Left ventricle myocardium inferior (tissue), 1 donor: ENCODE data around the gene RGMB. TPM values are rescaled to one million over a fixed set of nuclear protein-coding genes. Genes with fewer than 3 reads are reported as not detected.

Experiments
- DNase-seq: peaks from one replicate; pipeline ENCODE4 v3.0.0-alpha.2; 2020
- H3K27ac ChIP-seq: fragments of 200-600 bp; replicated peaks from 2 replicates; pipeline ENCODE4 v1.8.0; 2021
- H3K27me3 ChIP-seq: fragments of 200-600 bp; 2 replicates; pipeline ENCODE4 v1.8.0; 2021; ENCODE audit warnings: low read depth
- H3K36me3 ChIP-seq: fragments of 200-600 bp; 2 replicates; pipeline ENCODE4 v1.8.0; 2021
- H3K4me1 ChIP-seq: fragments of 200-600 bp; 2 replicates; pipeline ENCODE4 v1.8.0; 2021
- H3K4me3 ChIP-seq: fragments of 200-600 bp; 2 replicates; pipeline ENCODE4 v1.8.0; 2021; ENCODE audit warnings: mild to moderate bottlenecking, moderate library complexity
- H3K9me3 ChIP-seq: fragments of 200-600 bp; replicated peaks from 2 replicates; pipeline ENCODE4 v1.8.0; 2021
- CTCF ChIP-seq: fragments of 200-600 bp; IDR thresholded peaks from 2 replicates; pipeline ENCODE4 v1.8.0; 2021; ENCODE audit warnings: antibody characterized with exemption, mild to moderate bottlenecking, borderline replicate concordance
- intact Hi-C: fragments of 100-400 bp; cut with micrococcal nuclease; formaldehyde crosslinking; loops from one replicate; pipeline ENCODE4 v1.11.0; 2022
- total RNA-seq: library from RNA; stranded (reverse); fragmentation: NEBNext Ultra II Directional; extraction: Animal tissue kit (Norgen Biotek cat#: 25700); gene quantifications from one replicate; pipeline ENCODE4 v1.2.1, GENCODE V29; 2021
- donor health status: DM: no; HTN: yes; CAD: no; lungs with severe emphysema.

RGMB gene
- total RNA-seq, 1 donor from 2014 or later, result 13.0 TPM

DNA sequence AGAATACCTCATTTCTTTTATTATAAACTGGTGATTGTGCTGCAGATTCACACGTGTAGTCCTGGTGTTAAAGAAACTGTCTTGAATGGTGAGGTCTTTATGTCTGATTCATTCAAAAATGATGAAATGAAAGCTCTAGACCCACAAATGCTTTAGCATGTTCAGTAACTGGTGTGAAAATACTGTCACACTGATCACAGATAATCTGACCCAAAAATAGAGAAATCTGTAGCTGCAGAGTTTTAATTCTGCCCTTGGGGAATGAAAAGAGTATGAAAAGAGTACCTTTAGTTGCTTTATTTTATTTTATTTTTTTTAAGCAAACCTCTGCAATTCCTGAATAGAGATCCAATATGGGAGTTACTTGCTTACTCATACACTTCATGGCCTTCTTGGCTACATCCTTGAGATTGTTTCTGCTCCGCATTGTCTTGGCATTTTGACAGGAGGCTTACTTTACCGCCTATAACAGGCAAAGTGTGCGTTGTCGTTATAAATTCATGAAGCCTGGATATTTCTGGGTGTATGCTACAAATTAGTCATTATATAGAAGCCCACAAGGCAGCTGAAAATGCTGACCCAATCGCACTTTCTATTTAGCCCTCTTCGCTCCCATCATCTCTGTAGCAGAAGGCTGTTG, 2.7 kb downstream of the RGMB start:
- intact Hi-C loops, result no loop called here
- peaks cover 2% of the 10 kb centered on the region for H3K36me3 ChIP-seq
- no peak for TF ChIP-seq CTCF
- no peak overlapping the region for H3K27ac ChIP-seq
- DNase-seq, result no peak
- H3K27me3 ChIP-seq, result no peaks in the 10 kb centered on the region
- no peaks in the 10 kb centered on the region for H3K9me3 ChIP-seq
- peak overlapping the region; percentile 91 for H3K4me3 ChIP-seq
- H3K4me1 ChIP-seq, result peaks cover 74% of the 10 kb centered on the region

DNA sequence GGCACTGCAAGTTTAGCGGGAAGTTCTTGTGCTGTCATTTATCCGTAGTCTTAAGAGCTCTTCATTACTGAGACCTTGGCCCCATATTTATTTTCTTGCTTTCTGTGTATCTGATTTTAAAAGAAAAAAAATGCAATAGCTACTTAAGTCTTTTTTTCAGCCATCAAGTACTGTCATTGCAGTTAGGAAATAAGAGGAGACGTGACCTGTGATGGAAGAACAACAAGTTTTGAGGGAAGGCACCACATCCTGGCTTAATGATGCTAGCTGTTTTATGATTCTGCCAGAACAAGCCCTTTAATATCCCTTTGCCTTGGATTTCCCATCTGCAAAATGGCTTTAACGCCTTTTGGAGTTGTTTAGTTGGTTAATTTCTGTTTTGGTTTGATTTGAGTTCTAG, 3.8 kb downstream of the RGMB start:
- peaks cover 9% of the 10 kb centered on the region for H3K36me3 ChIP-seq
- no peak for DNase-seq
- H3K4me1 ChIP-seq, result peaks cover 67% of the 10 kb centered on the region
- H3K4me3 ChIP-seq, result no peak overlapping the region
- H3K27ac ChIP-seq, result no peak overlapping the region
- no peaks in the 10 kb centered on the region for H3K27me3 ChIP-seq
- TF ChIP-seq CTCF, result no peak
- H3K9me3 ChIP-seq, result no peaks in the 10 kb centered on the region
- intact Hi-C loops, result no loop called here

- Histone ChIP-seq H3K4me1 (peaks cover 66% of the 10 kb centered on the region), H3K27me3 (no peaks in the 10 kb centered on the region), H3K27ac (peak overlapping the region; percentile 13), H3K9me3 (no peaks in the 10 kb centered on the region), H3K4me3 (no peak overlapping the region), H3K36me3 (peaks cover 9% of the 10 kb centered on the region)
- TF ChIP-seq CTCF, result no peak
- intact Hi-C loops, result no loop called here
- DNase-seq, result no peak
Observed at GRCh38 chr5:98779264-98779877, 5.9 kb downstream of the RGMB start.

GRCh38 chr5:98780390-98780789, 6.9 kb downstream of the RGMB start:
- Histone ChIP-seq H3K27me3 (no peaks in the 10 kb centered on the region), H3K4me3 (no peak overlapping the region), H3K9me3 (no peaks in the 10 kb centered on the region), H3K36me3 (peaks cover 9% of the 10 kb centered on the region), H3K27ac (no peak overlapping the region), H3K4me1 (peaks cover 66% of the 10 kb centered on the region)
- TF ChIP-seq CTCF, result no peak
- intact Hi-C loops, result no loop called here
- no peak for DNase-seq

DNA sequence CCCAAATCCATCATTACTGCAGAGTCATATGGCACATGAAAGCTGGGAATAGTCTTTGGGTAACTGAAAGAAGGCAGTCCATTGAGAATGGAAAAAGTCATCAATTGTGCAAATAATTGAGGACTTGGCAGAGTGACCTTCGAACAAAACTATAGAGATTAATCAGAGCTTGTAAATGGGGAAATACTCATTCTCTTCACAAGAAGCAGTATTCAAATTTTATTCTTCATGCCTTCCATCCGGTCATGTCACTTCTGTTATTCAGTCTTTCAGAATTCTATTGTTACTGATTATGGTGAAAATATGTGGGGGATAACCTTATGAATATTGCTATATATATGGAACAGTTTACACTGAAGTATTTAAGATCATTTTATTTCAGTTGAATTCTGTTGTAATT, 8.1 kb downstream of the RGMB start:
- H3K27me3 ChIP-seq, result no peaks in the 10 kb centered on the region
- intact Hi-C loops, result no loop called here
- peaks cover 66% of the 10 kb centered on the region for H3K4me1 ChIP-seq
- H3K4me3 ChIP-seq, result no peak overlapping the region
- no peaks in the 10 kb centered on the region for H3K9me3 ChIP-seq
- no peak for DNase-seq
- H3K36me3 ChIP-seq, result peaks cover 9% of the 10 kb centered on the region
- no peak for TF ChIP-seq CTCF
- no peak overlapping the region for H3K27ac ChIP-seq
